GM23338 (cell line): ENCODE results near the gene PDE6A. TPM values are rescaled to one million over a fixed set of nuclear protein-coding genes. Genes with fewer than 3 reads are reported as not detected.

Experiments used
- ATAC-seq: fragments of 200-7000 bp; cut with Tn5 transposase; 3 replicates; pipeline ENCODE4 v1.9.1; 2020
- DNase-seq: peaks from one replicate; pipeline ENCODE4 v3.0.0-alpha.2; 2015; ENCODE audit warnings: low spot score
- H2AFZ ChIP-seq: fragments of 200-600 bp; sonication (generic); 2 replicates; pipeline ENCODE4 v1.8.0; 2016; ENCODE audit warnings: antibody characterized with exemption, mild to moderate bottlenecking, moderate library complexity
- H3F3A ChIP-seq: fragments of 200-600 bp; sonication (generic); replicated peaks from 2 replicates; pipeline ENCODE4 v1.8.0; 2017; ENCODE audit warnings: antibody characterized with exemption, mixed run types, low read depth
- H3K27ac ChIP-seq: fragments of 200-600 bp; sonication (generic); 2 replicates; pipeline ENCODE4 v1.6.1; 2016; ENCODE audit warnings: low read depth
- H3K27me3 ChIP-seq: fragments of 200-600 bp; sonication (generic); 2 replicates; pipeline ENCODE4 v1.8.0; 2016; ENCODE audit warnings: mild to moderate bottlenecking, mixed run types, moderate library complexity; ENCODE audit not compliant: insufficient read depth
- H3K36me3 ChIP-seq: fragments of 200-600 bp; sonication (generic); 2 replicates; pipeline ENCODE4 v1.8.0; 2016; ENCODE audit warnings: mild to moderate bottlenecking; ENCODE audit not compliant: insufficient read depth
- H3K4me1 ChIP-seq: fragments of 200-600 bp; sonication (generic); 2 replicates; pipeline ENCODE4 v1.8.0; 2016; ENCODE audit warnings: mild to moderate bottlenecking, moderate library complexity; ENCODE audit not compliant: insufficient read depth
- H3K4me2 ChIP-seq: fragments of 200-600 bp; sonication (generic); 2 replicates; pipeline ENCODE4 v1.7.1; 2017; ENCODE audit warnings: mixed run types
- H3K4me3 ChIP-seq: fragments of 200-600 bp; sonication (generic); 2 replicates; pipeline ENCODE4 v1.6.1; 2016; ENCODE audit warnings: mixed run types
- H3K79me2 ChIP-seq: fragments of 200-600 bp; sonication (generic); replicated peaks from 2 replicates; pipeline ENCODE4 v1.8.0; 2017; ENCODE audit warnings: mild to moderate bottlenecking; ENCODE audit not compliant: insufficient read depth
- H3K9me2 ChIP-seq: fragments of 200-600 bp; sonication (generic); 2 replicates; pipeline ENCODE4 v1.8.0; 2017; ENCODE audit not compliant: insufficient read depth
- H4K20me1 ChIP-seq: fragments of 200-600 bp; sonication (generic); replicated peaks from 2 replicates; pipeline ENCODE4 v1.8.0; 2017; ENCODE audit warnings: mild to moderate bottlenecking; ENCODE audit not compliant: insufficient read depth
- H3K27ac Mint-ChIP-seq: 2 replicates; pipeline ENCODE4 v1.8.0; 2020; ENCODE audit warnings: inconsistent platforms, mild to moderate bottlenecking, moderate library complexity, mixed read lengths
- H3K27me3 Mint-ChIP-seq: 3 replicates; pipeline ENCODE4 v1.8.0; 2022; ENCODE audit warnings: low read depth, mild to moderate bottlenecking, moderate library complexity, mixed read lengths, inconsistent platforms; ENCODE audit not compliant: insufficient read depth, poor library complexity
- H3K36me3 Mint-ChIP-seq: 3 replicates; pipeline ENCODE4 v1.8.0; 2021; ENCODE audit warnings: low read depth, mild to moderate bottlenecking, inconsistent platforms, moderate library complexity, mixed read lengths
- H3K4me1 Mint-ChIP-seq: 3 replicates; pipeline ENCODE4 v1.8.0; 2020; ENCODE audit warnings: mild to moderate bottlenecking, inconsistent platforms, mixed read lengths
- H3K4me3 Mint-ChIP-seq: 3 replicates; pipeline ENCODE4 v1.8.0; 2021; ENCODE audit warnings: moderate library complexity, mild to moderate bottlenecking, inconsistent platforms, mixed read lengths
- H3K9me3 Mint-ChIP-seq: 3 replicates; pipeline ENCODE4 v1.8.0; 2020; ENCODE audit warnings: moderate library complexity, mild to moderate bottlenecking, inconsistent platforms, mixed read lengths
- CREB1 ChIP-seq: fragments of 250-450 bp; sonication (Bioruptor Pico); IDR thresholded peaks from 2 replicates; pipeline ENCODE4 v1.5.0; 2020; ENCODE audit warnings: low read depth, mild to moderate bottlenecking, moderate library complexity
- EZH2 ChIP-seq: fragments of 200-600 bp; sonication (generic); IDR thresholded peaks from one replicate; pipeline ENCODE4 v1.8.0; 2017; ENCODE audit warnings: antibody characterized with exemption, mild to moderate bottlenecking, low read depth; ENCODE audit not compliant: unreplicated experiment
- JUNB ChIP-seq: IDR thresholded peaks from one replicate; pipeline ENCODE4 v1.6.1; 2016; ENCODE audit warnings: antibody characterized with exemption; ENCODE audit not compliant: unreplicated experiment
- NANOG ChIP-seq: IDR thresholded peaks from 2 replicates; pipeline ENCODE4 v1.6.1; 2016; ENCODE audit warnings: antibody characterized with exemption, borderline replicate concordance
- POLR2AphosphoS5 ChIP-seq: IDR thresholded peaks from 2 replicates; pipeline ENCODE4 v1.6.1; 2016; ENCODE audit warnings: antibody characterized with exemption, low read depth
- STAT1 ChIP-seq: IDR thresholded peaks from one replicate; pipeline ENCODE4 v1.6.1; 2016; ENCODE audit warnings: antibody characterized with exemption; ENCODE audit not compliant: unreplicated experiment
- ZNF331 ChIP-seq: fragments of 250-450 bp; sonication (Bioruptor Pico); IDR thresholded peaks from 2 replicates; pipeline ENCODE4 v1.5.0; 2020; ENCODE audit warnings: low read depth, mild to moderate bottlenecking, moderate library complexity
- polyA plus RNA-seq: library from polyadenylated mRNA; unstranded; fragments of >200 nt; fragmentation: Nextera tagmentation; extraction: Ambion mirVana; gene quantifications from 2 replicates; pipeline ENCODE4 v1.2.1, GENCODE V29; 2016
- total RNA-seq: library from RNA; depleted of rRNA; stranded (reverse); fragments of >200 nt; shearing (Covaris generic); gene quantifications from 2 replicates; pipeline ENCODE4 v1.2.3, GENCODE V29; 2014
- TF ChIP-seq, protein P1 (sequence below): IDR thresholded peaks from 2 replicates; pipeline ENCODE4 v1.6.1; 2016; ENCODE audit warnings: antibody characterized with exemption
- TF ChIP-seq, protein P2 (sequence below): IDR thresholded peaks from one replicate; pipeline ENCODE4 v1.6.1; 2018; ENCODE audit warnings: antibody characterized with exemption; ENCODE audit not compliant: unreplicated experiment
- TF ChIP-seq, protein P3 (sequence below), 2 experiments: fragments of 200-600 bp in 1 of 2; sonication (generic) in 1 of 2; conservative IDR thresholded peaks; 2 replicates each; pipeline versions ENCODE4 v1.5.1 to v1.6.1; 2016 to 2017; ENCODE audit warnings: antibody characterized with exemption in 2 of 2, low read depth in 2 of 2, mild to moderate bottlenecking in 2 of 2, moderate library complexity in 1 of 2

PDE6A gene
- total and polyA plus RNA-seq, 2 experiments from 2014 or later = 0.08 TPM; not detected in 1

DNA sequence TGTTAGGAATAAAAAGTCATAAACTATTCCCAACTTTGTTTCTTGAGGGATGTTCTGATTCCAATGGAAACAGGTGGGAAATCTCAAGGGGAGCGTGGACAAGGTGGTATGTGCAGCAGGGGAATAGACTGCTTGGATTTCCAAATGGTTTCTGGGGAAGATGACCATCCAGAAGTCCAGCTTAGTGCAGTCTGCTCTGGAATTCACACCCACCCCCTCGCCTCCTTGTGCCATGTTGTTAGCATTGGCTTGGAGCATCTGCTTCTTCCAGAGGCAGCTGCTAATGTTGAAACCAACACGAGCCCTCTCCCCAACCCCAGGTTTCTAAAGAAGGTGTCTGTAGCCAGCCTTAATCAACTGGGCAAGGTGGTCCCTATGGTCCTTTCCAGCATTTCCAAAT is 90.9 kb downstream of the PDE6A start (continued):
- TF ChIP-seq, protein P1, sequence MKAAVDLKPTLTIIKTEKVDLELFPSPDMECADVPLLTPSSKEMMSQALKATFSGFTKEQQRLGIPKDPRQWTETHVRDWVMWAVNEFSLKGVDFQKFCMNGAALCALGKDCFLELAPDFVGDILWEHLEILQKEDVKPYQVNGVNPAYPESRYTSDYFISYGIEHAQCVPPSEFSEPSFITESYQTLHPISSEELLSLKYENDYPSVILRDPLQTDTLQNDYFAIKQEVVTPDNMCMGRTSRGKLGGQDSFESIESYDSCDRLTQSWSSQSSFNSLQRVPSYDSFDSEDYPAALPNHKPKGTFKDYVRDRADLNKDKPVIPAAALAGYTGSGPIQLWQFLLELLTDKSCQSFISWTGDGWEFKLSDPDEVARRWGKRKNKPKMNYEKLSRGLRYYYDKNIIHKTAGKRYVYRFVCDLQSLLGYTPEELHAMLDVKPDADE = no peak
- TF ChIP-seq CREB1 (CRISPR knock-in tag) (no peak), JUNB (no peak), NANOG (no peak)
- TF ChIP-seq, protein P2, sequence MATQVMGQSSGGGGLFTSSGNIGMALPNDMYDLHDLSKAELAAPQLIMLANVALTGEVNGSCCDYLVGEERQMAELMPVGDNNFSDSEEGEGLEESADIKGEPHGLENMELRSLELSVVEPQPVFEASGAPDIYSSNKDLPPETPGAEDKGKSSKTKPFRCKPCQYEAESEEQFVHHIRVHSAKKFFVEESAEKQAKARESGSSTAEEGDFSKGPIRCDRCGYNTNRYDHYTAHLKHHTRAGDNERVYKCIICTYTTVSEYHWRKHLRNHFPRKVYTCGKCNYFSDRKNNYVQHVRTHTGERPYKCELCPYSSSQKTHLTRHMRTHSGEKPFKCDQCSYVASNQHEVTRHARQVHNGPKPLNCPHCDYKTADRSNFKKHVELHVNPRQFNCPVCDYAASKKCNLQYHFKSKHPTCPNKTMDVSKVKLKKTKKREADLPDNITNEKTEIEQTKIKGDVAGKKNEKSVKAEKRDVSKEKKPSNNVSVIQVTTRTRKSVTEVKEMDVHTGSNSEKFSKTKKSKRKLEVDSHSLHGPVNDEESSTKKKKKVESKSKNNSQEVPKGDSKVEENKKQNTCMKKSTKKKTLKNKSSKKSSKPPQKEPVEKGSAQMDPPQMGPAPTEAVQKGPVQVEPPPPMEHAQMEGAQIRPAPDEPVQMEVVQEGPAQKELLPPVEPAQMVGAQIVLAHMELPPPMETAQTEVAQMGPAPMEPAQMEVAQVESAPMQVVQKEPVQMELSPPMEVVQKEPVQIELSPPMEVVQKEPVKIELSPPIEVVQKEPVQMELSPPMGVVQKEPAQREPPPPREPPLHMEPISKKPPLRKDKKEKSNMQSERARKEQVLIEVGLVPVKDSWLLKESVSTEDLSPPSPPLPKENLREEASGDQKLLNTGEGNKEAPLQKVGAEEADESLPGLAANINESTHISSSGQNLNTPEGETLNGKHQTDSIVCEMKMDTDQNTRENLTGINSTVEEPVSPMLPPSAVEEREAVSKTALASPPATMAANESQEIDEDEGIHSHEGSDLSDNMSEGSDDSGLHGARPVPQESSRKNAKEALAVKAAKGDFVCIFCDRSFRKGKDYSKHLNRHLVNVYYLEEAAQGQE = no peak

DNA sequence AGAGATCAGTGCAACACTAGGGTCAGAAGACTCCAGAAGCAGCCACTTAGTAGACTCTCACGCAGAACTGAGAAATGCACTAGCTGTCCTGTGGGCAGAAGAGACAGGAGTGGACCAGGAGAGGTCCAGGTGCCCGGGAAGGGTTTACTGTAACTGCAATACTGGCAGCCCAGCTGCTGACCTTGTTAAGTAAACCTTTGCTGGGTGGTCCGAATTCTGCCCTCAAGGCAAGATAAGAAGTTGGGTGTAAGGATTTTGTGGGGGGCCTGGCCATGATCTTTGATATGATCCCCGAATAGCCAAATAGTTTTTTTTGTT is 91.3 kb downstream of the PDE6A start:
- H3K4me2 ChIP-seq = no peak overlapping the region
- no peaks in the 10 kb centered on the region; the same call in 1 of the 2 replicates for H4K20me1 ChIP-seq
- H3K36me3 ChIP-seq = no peaks in the 10 kb centered on the region; the same call in 1 of the 2 replicates
- DNase-seq (no peak), ATAC-seq (no peak; the same call in 2 of the 3 replicates)
- no peaks in the 10 kb centered on the region for H3F3A ChIP-seq
- H3K9me2 ChIP-seq = no peaks in the 10 kb centered on the region
- Mint-ChIP-seq H3K27ac (no peak overlapping the region; the same call in 1 of the 2 replicates), H3K9me3 (no peaks in the 10 kb centered on the region), H3K4me1 (peaks cover 4% of the 10 kb centered on the region; the same call in 2 of the 3 replicates), H3K36me3 (peaks cover 12% of the 10 kb centered on the region; the same call in 2 of the 3 replicates), H3K4me3 (no peak overlapping the region), H3K27me3 (no peaks in the 10 kb centered on the region)
- no peak overlapping the region for H3K4me3 ChIP-seq
- no peak overlapping the region for H3K27ac ChIP-seq
- no peak overlapping the region for H2AFZ ChIP-seq
- no peaks in the 10 kb centered on the region for H3K4me1 ChIP-seq
- no peaks in the 10 kb centered on the region for H3K27me3 ChIP-seq
- H3K79me2 ChIP-seq = no peaks in the 10 kb centered on the region
- TF ChIP-seq CREB1 (CRISPR knock-in tag) (no peak), EZH2 (no peak), ZNF331 (CRISPR knock-in tag) (no peak), STAT1 (no peak), POLR2AphosphoS5 (no peak)
- TF ChIP-seq, protein P3, sequence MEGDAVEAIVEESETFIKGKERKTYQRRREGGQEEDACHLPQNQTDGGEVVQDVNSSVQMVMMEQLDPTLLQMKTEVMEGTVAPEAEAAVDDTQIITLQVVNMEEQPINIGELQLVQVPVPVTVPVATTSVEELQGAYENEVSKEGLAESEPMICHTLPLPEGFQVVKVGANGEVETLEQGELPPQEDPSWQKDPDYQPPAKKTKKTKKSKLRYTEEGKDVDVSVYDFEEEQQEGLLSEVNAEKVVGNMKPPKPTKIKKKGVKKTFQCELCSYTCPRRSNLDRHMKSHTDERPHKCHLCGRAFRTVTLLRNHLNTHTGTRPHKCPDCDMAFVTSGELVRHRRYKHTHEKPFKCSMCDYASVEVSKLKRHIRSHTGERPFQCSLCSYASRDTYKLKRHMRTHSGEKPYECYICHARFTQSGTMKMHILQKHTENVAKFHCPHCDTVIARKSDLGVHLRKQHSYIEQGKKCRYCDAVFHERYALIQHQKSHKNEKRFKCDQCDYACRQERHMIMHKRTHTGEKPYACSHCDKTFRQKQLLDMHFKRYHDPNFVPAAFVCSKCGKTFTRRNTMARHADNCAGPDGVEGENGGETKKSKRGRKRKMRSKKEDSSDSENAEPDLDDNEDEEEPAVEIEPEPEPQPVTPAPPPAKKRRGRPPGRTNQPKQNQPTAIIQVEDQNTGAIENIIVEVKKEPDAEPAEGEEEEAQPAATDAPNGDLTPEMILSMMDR (conservative IDR thresholded peaks at IDR 0.05; ENCODE audit: low read depth in 2 of 2) = no peak
- TF ChIP-seq, protein P1 = no peak
